ENCODE data around the gene MPP3. TPM values are rescaled to one million over a fixed set of nuclear protein-coding genes. Genes with fewer than 3 reads are reported as not detected.

The MPP3 gene
- total RNA-seq, 2 experiments from 2014 or later = not detected

DNA sequence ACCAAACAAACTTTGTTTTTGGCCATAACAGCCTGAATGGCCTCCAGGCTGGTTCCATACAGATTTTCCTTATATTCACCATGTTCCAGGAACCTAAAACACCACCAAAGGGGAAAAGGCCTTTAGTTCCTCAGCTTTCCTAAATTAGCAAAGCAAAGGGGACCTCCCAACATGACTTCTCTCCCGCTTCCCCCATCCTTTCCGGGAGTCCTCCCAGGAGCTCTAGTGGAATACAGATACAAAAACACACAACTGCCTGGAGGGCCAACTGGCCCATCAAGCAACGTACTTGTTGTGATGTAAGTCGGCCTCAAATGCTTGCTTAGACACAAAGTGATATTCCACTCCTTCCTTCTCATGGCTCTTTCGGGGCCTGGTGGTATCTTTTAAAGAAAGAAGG is 22.1 kb downstream of the MPP3 start:
- H3K79me2 ChIP-seq (ENCODE audit: insufficient read depth, low read depth, low read length) = no peaks in the 10 kb centered on the region
- POLR2A ChIA-PET = no interaction called here
- H3K9me3 ChIP-seq (ENCODE audit: low read length) = no peaks in the 10 kb centered on the region
- H3K36me3 ChIP-seq (ENCODE audit: insufficient read depth, low read length) = no peaks in the 10 kb centered on the region
- intact Hi-C loops (cut with micrococcal nuclease; ENCODE audit: unreplicated experiment) = no loop called here
- CTCF ChIA-PET (ENCODE audit: unreplicated experiment) = no interaction called here
- BruUV-seq (replicated peaks) = no TSS peak
- no peaks in the 10 kb centered on the region for H3K4me1 ChIP-seq (ENCODE audit: insufficient read depth, low read length, poor library complexity, severe bottlenecking)
- TF ChIP-seq EZH2phosphoT487 (IDR thresholded peaks at IDR 0.05; ENCODE audit: borderline replicate concordance, low read depth, low read length) (no peak), CTCF (conservative IDR thresholded peaks at IDR 0.05; ENCODE audit: low read length) (no peak)
- no peaks in the 10 kb centered on the region for H4K20me1 ChIP-seq (ENCODE audit: insufficient read depth, low read length)
- no peaks in the 10 kb centered on the region for H3K9me2 ChIP-seq (ENCODE audit: insufficient read depth, low read length)
- DNase-seq (ENCODE audit: low spot score) = no peak
- no peak overlapping the region for H3K4me2 ChIP-seq (ENCODE audit: low read length)
- H2AFZ ChIP-seq (ENCODE audit: low read length) = no peak overlapping the region
- no peak overlapping the region for H3K4me3 ChIP-seq (ENCODE audit: low read depth, low read length, poor library complexity, severe bottlenecking)
- no peak overlapping the region for H3K27ac ChIP-seq (ENCODE audit: low read depth, low read length, poor library complexity, severe bottlenecking)

DNA sequence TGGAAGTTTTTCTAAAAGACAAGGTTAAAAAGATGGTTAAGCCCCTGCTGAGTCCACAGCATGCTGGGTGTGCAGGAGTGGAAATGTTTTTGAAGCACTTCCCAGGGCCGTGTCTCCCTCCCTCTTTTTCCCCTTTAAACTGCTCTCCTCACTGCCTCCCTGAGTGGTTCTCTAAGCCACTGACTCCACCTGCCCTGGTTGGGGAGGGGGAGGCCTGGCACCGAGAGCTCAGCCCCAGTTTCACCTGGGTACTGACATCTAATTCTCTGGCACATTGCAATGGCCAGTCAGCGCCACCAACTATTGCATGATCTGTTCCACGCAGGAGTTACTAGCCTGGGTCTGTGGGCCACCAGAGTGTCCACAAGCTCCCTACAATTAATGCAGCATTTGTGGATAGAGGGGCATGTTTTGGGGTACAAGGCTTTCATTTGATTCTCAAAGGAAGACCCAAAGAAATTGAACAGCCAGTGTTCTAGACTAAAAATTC is 22.7 kb downstream of the MPP3 start:
- H3K4me2 ChIP-seq (ENCODE audit: low read length) = no peak overlapping the region
- H3K9me2 ChIP-seq (ENCODE audit: insufficient read depth, low read length) = no peaks in the 10 kb centered on the region
- H2AFZ ChIP-seq (ENCODE audit: low read length) = no peak overlapping the region
- no peaks in the 10 kb centered on the region for H3K36me3 ChIP-seq (ENCODE audit: insufficient read depth, low read length)
- ChIA-PET POLR2A (no interaction called here), CTCF (ENCODE audit: unreplicated experiment) (no interaction called here)
- no peaks in the 10 kb centered on the region for H4K20me1 ChIP-seq (ENCODE audit: insufficient read depth, low read length)
- no peak overlapping the region for H3K4me3 ChIP-seq (ENCODE audit: low read depth, low read length, poor library complexity, severe bottlenecking)
- no peaks in the 10 kb centered on the region for H3K4me1 ChIP-seq (ENCODE audit: insufficient read depth, low read length, poor library complexity, severe bottlenecking)
- TF ChIP-seq EZH2phosphoT487 (IDR thresholded peaks at IDR 0.05; ENCODE audit: borderline replicate concordance, low read depth, low read length) (no peak), CTCF (conservative IDR thresholded peaks at IDR 0.05; ENCODE audit: low read length) (no peak)
- H3K79me2 ChIP-seq (ENCODE audit: insufficient read depth, low read depth, low read length) = no peaks in the 10 kb centered on the region
- BruUV-seq (replicated peaks) = no TSS peak
- intact Hi-C loops (cut with micrococcal nuclease; ENCODE audit: unreplicated experiment) = no loop called here
- no peak for DNase-seq (ENCODE audit: low spot score)
- H3K27ac ChIP-seq (ENCODE audit: low read depth, low read length, poor library complexity, severe bottlenecking) = no peak overlapping the region
- no peaks in the 10 kb centered on the region for H3K9me3 ChIP-seq (ENCODE audit: low read length)

GRCh38 chr17:43809121-43809520 is 23.8 kb downstream of the MPP3 start:
- no peaks in the 10 kb centered on the region for H3K9me3 ChIP-seq (ENCODE audit: low read length)
- no peak overlapping the region for H3K4me3 ChIP-seq (ENCODE audit: low read depth, low read length, poor library complexity, severe bottlenecking)
- DNase-seq (ENCODE audit: low spot score) = no peak
- H3K4me1 ChIP-seq (ENCODE audit: insufficient read depth, low read length, poor library complexity, severe bottlenecking) = no peaks in the 10 kb centered on the region
- no peaks in the 10 kb centered on the region for H3K9me2 ChIP-seq (ENCODE audit: insufficient read depth, low read length)
- no peak overlapping the region for H3K27ac ChIP-seq (ENCODE audit: low read depth, low read length, poor library complexity, severe bottlenecking)
- H4K20me1 ChIP-seq (ENCODE audit: insufficient read depth, low read length) = no peaks in the 10 kb centered on the region
- H3K4me2 ChIP-seq (ENCODE audit: low read length) = no peak overlapping the region
- no TSS peak for BruUV-seq (replicated peaks)
- no peak for TF ChIP-seq EZH2phosphoT487 (IDR thresholded peaks at IDR 0.05; ENCODE audit: borderline replicate concordance, low read depth, low read length)
- TF ChIP-seq CTCF (conservative IDR thresholded peaks at IDR 0.05; ENCODE audit: low read length) = no peak
- H3K79me2 ChIP-seq (ENCODE audit: insufficient read depth, low read depth, low read length) = no peaks in the 10 kb centered on the region
- H2AFZ ChIP-seq (ENCODE audit: low read length) = no peak overlapping the region
- ChIA-PET CTCF (ENCODE audit: unreplicated experiment) (no interaction called here), POLR2A (no interaction called here)
- intact Hi-C loops (cut with micrococcal nuclease; ENCODE audit: unreplicated experiment) = no loop called here
- no peaks in the 10 kb centered on the region for H3K36me3 ChIP-seq (ENCODE audit: insufficient read depth, low read length)
